IMR-90 (cell line): ENCODE measurements around the gene GALNT17. TPM values are rescaled to one million over a fixed set of nuclear protein-coding genes. Genes with fewer than 3 reads are reported as not detected.

ENCODE experiments used
- ATAC-seq: fragments of 200-7000 bp; cut with Tn5 transposase; 2 replicates; pipeline ENCODE4 v1.9.1; 2020; ENCODE audit warnings: low read depth, mild to moderate bottlenecking, moderate library complexity
- BruUV-seq: library from RNA; stranded (reverse); fragments of 400-500 nt; replicated peaks from 2 replicates; lab custom pipeline; 2021; lab: Mats Ljungman, UMichigan
- CTCF ChIA-PET: fragments of 300-600 bp; formaldehyde crosslinking; extraction: SDS; loops from one replicate; lab custom pipeline; 2021; ENCODE audit warnings: antibody characterized with exemption; lab: Yijun Ruan, JAX
- POLR2A ChIA-PET: fragments of 300-600 bp; sonication (Branson Sonifier 250); formaldehyde crosslinking; loops from one replicate; lab custom pipeline; 2022; ENCODE audit warnings: antibody characterized with exemption; ENCODE audit not compliant: unreplicated experiment; lab: Charles Lee
- DNase-seq: peaks from one replicate; pipeline ENCODE4 v3.0.0; 2013
- H2AFZ ChIP-seq: replicated peaks from 2 replicates; pipeline ENCODE3; 2013; ENCODE audit warnings: low read length, mild to moderate bottlenecking; ENCODE audit not compliant: poor library complexity
- H2AK5ac ChIP-seq: 2 replicates; pipeline ENCODE4 v1.6.1; 2013; ENCODE audit warnings: low read depth, low read length, inconsistent platforms
- H2AK9ac ChIP-seq: replicated peaks from 2 replicates; pipeline ENCODE3; 2013; ENCODE audit warnings: mild to moderate bottlenecking, low read depth, low read length, moderate library complexity; ENCODE audit not compliant: poor library complexity
- H2BK120ac ChIP-seq: 2 replicates; pipeline ENCODE4 v1.6.1; 2013; ENCODE audit warnings: low read depth, low read length, inconsistent platforms
- H2BK15ac ChIP-seq: 3 replicates; pipeline ENCODE4 v1.6.1; 2013; ENCODE audit warnings: low read depth, low read length, inconsistent platforms
- H2BK20ac ChIP-seq: 2 replicates; pipeline ENCODE4 v1.6.1; 2013; ENCODE audit warnings: low read depth, mild to moderate bottlenecking, inconsistent platforms, low read length, moderate library complexity
- H2BK5ac ChIP-seq: 2 replicates; pipeline ENCODE4 v1.6.1; 2013; ENCODE audit warnings: mild to moderate bottlenecking, low read depth, low read length, inconsistent platforms; ENCODE audit not compliant: poor library complexity, severe bottlenecking
- H3K14ac ChIP-seq: replicated peaks from 2 replicates; pipeline ENCODE4 v1.6.1; 2013; ENCODE audit warnings: low read depth, low read length, inconsistent platforms
- H3K18ac ChIP-seq: 2 replicates; pipeline ENCODE4 v1.6.1; 2013; ENCODE audit warnings: low read depth, low read length, control low read depth
- H3K23ac ChIP-seq: 2 replicates; pipeline ENCODE4 v1.6.1; 2013; ENCODE audit warnings: low read depth, low read length, inconsistent platforms
- H3K27ac ChIP-seq: 2 replicates; pipeline ENCODE4 v1.5.1; 2013; ENCODE audit warnings: mild to moderate bottlenecking, control low read depth, low read length; ENCODE audit not compliant: insufficient read depth
- H3K27me3 ChIP-seq: 2 replicates; pipeline ENCODE4 v1.6.1; 2013; ENCODE audit warnings: low read length; ENCODE audit not compliant: control insufficient read depth, insufficient read depth
- H3K36me3 ChIP-seq: 2 replicates; pipeline ENCODE4 v1.6.1; 2013; ENCODE audit warnings: low read length, mixed read lengths; ENCODE audit not compliant: control insufficient read depth, insufficient read depth
- H3K4ac ChIP-seq: 2 replicates; pipeline ENCODE4 v1.6.1; 2013; ENCODE audit warnings: low read depth, low read length, inconsistent platforms
- H3K4me1 ChIP-seq: 2 replicates; pipeline ENCODE4 v1.6.1; 2013; ENCODE audit warnings: low read length, mixed read lengths; ENCODE audit not compliant: control insufficient read depth, insufficient read depth
- H3K4me2 ChIP-seq: 2 replicates; pipeline ENCODE4 v1.6.1; 2013; ENCODE audit warnings: low read depth, mild to moderate bottlenecking, control low read depth, low read length, moderate library complexity
- H3K4me3 ChIP-seq: 2 replicates; pipeline ENCODE4 v1.5.1; 2013; ENCODE audit warnings: low read depth, mild to moderate bottlenecking, control low read depth, low read length, moderate library complexity; ENCODE audit not compliant: insufficient read depth
- H3K56ac ChIP-seq: 2 replicates; pipeline ENCODE4 v1.6.1; 2013; ENCODE audit warnings: low read length, inconsistent platforms; ENCODE audit not compliant: insufficient read depth; ENCODE audit errors: extremely low read depth
- H3K79me1 ChIP-seq, 2 experiments: 2 replicates each; pipeline ENCODE4 v1.6.1; 2013; ENCODE audit warnings: low read length in 2 of 2, inconsistent platforms in 1 of 2, low read depth in 1 of 2
- H3K9ac ChIP-seq: 2 replicates; pipeline ENCODE4 v1.6.1; 2013; ENCODE audit warnings: low read depth, low read length, control low read depth
- H3K9me1 ChIP-seq: 2 replicates; pipeline ENCODE4 v1.6.1; 2013; ENCODE audit warnings: low read length, inconsistent platforms; ENCODE audit not compliant: insufficient read depth
- H3K9me3 ChIP-seq: 2 replicates; pipeline ENCODE4 v1.6.1; 2013; ENCODE audit warnings: low read length; ENCODE audit not compliant: control insufficient read depth, insufficient read depth
- H4K20me1 ChIP-seq: 2 replicates; pipeline ENCODE4 v1.6.1; 2013; ENCODE audit warnings: low read length, inconsistent platforms; ENCODE audit not compliant: insufficient read depth
- H4K5ac ChIP-seq: 2 replicates; pipeline ENCODE4 v1.6.1; 2013; ENCODE audit warnings: mild to moderate bottlenecking, low read depth, low read length, control low read depth
- H4K8ac ChIP-seq, 2 experiments: 2 replicates each; pipeline ENCODE4 v1.6.1; 2013; ENCODE audit warnings: low read depth in 2 of 2, low read length in 2 of 2, control low read depth in 1 of 2, inconsistent platforms in 1 of 2
- H4K91ac ChIP-seq: 2 replicates; pipeline ENCODE4 v1.6.1; 2013; ENCODE audit warnings: low read depth, low read length, inconsistent platforms; ENCODE audit not compliant: insufficient read depth
- ELK1 ChIP-seq: fragments of 150-350 bp; IDR thresholded peaks from 2 replicates; pipeline ENCODE4 v1.6.1; 2016; ENCODE audit warnings: low read depth, mild to moderate bottlenecking, low read length, moderate library complexity, borderline replicate concordance
- MXI1 ChIP-seq: IDR thresholded peaks from 2 replicates; pipeline ENCODE4 v1.6.1; 2012; ENCODE audit warnings: low read depth, mild to moderate bottlenecking, low read length, moderate library complexity, borderline replicate concordance
- RAD21 ChIP-seq: IDR thresholded peaks from 2 replicates; pipeline ENCODE4 v1.6.1; 2012; ENCODE audit warnings: low read length, improper control_type of control experiment
- RFX5 ChIP-seq: IDR thresholded peaks from 2 replicates; pipeline ENCODE4 v1.8.0; 2012; ENCODE audit warnings: low read depth, mild to moderate bottlenecking, low read length, moderate library complexity
- USF2 ChIP-seq: fragments of 150-350 bp; IDR thresholded peaks from 2 replicates; pipeline ENCODE4 v1.6.1; 2017; ENCODE audit warnings: mild to moderate bottlenecking, antibody characterized with exemption, low read length, low read depth
- WGBS, 2 experiments: methylation state at CpG; one replicate each; pipeline versions ENCODE4 v1.1.5 to v1.1.7; 2013; ENCODE audit warnings: missing lambda C conversion rate in 2 of 2; ENCODE audit not compliant: insufficient read length in 1 of 2; ENCODE audit errors: extremely low coverage in 2 of 2; 5-methylcytosine and 5-hydroxymethylcytosine counted together
- dilution Hi-C: fragments of 300-500 bp; cut with HindIII; formaldehyde crosslinking; loops from one replicate; pipeline ENCODE4 v1.14.3; 2018; ENCODE audit warnings: low sequenced_read_pairs; ENCODE audit not compliant: unreplicated experiment
- in situ Hi-C: fragments of 300-500 bp; cut with MboI; formaldehyde crosslinking; loops from 3 replicates; pipeline ENCODE4 v1.14.3; 2019; ENCODE audit warnings: low sequenced_read_pairs, inconsistent platforms, mixed read lengths
- intact Hi-C: fragments of 100-400 bp; cut with micrococcal nuclease; formaldehyde crosslinking; loops from 2 replicates; pipeline ENCODE4 v1.10.0; 2022
- polyA plus RNA-seq, 3 experiments: library from polyadenylated mRNA; depleted of rRNA; stranded (reverse); fragments of >200 nt; gene quantifications; 2 replicates each; pipeline ENCODE4 v1.2.3, GENCODE V29; 2012; ENCODE audit warnings: low replicate concordance in 1 of 3
- total RNA-seq: library from RNA; depleted of rRNA; stranded (reverse); fragments of >200 nt; gene quantifications from 2 replicates; pipeline ENCODE4 v1.2.3, GENCODE V29; 2012

Gene GALNT17
- total and polyA plus RNA-seq, 2 of the 4 experiments (the other 2 are of a cell fraction), result not detected

GRCh38 chr7:71216211-71216610 is 84.3 kb downstream of the GALNT17 start:
- no peaks in the 10 kb centered on the region for H3K79me1 ChIP-seq
- no peak overlapping the region for H3K14ac ChIP-seq
- H3K23ac ChIP-seq, result no peak overlapping the region
- H3K36me3 ChIP-seq, result no peaks in the 10 kb centered on the region
- ChIA-PET CTCF (interaction anchor here (0.5 kb wide), 1 partner anchor 377 kb away, joined by 3 read pairs; no protein-coding TSS in a partner anchor), POLR2A (no interaction called here)
- H3K56ac ChIP-seq, result no peak overlapping the region
- H2BK20ac ChIP-seq, result no peak overlapping the region
- H2BK5ac ChIP-seq, result no peak overlapping the region
- H3K4ac ChIP-seq, result no peak overlapping the region
- no peak overlapping the region for H2AK9ac ChIP-seq
- no peak overlapping the region for H3K4me2 ChIP-seq
- no peak for TF ChIP-seq RFX5
- no peak for TF ChIP-seq USF2
- no peak for TF ChIP-seq RAD21
- TF ChIP-seq ELK1, result no peak
- no peak for TF ChIP-seq MXI1
- no peak overlapping the region for H2BK15ac ChIP-seq
- H3K18ac ChIP-seq, result no peak overlapping the region
- in situ Hi-C loops, result no loop called here
- no peak overlapping the region for H3K9ac ChIP-seq
- no peaks in the 10 kb centered on the region for H3K27me3 ChIP-seq
- H4K5ac ChIP-seq, result no peak overlapping the region
- ATAC-seq (no peak), DNase-seq (no peak)
- 83% methylated on average over 1 of the region's 4 CpGs; no CpG with 5 or more reads in 1 of the 2 experiments for WGBS, 2 experiments
- intact Hi-C loops, result no loop called here
- H4K20me1 ChIP-seq, result no peaks in the 10 kb centered on the region
- no peaks in the 10 kb centered on the region for H3K4me1 ChIP-seq
- H4K91ac ChIP-seq, result no peak overlapping the region
- no peaks in the 10 kb centered on the region for H3K9me1 ChIP-seq
- no peak overlapping the region for H3K27ac ChIP-seq
- H2BK120ac ChIP-seq, result no peak overlapping the region
- no peak overlapping the region for H3K4me3 ChIP-seq
- peaks cover 9% of the 10 kb centered on the region for H3K9me3 ChIP-seq
- no peak overlapping the region for H4K8ac ChIP-seq
- no peak overlapping the region for H2AK5ac ChIP-seq
- H2AFZ ChIP-seq, result no peak overlapping the region
- no TSS peak for BruUV-seq
- dilution Hi-C loops, result no loop called here
